HG02852 (cell line): Measurements from ENCODE around the gene CALU.

Source experiments
- ATAC-seq: cut with Tn5 transposase; IDR thresholded peaks from one replicate; pipeline ENCODE4 v1.9.1; 2021; ENCODE audit warnings: mild to moderate bottlenecking, moderate library complexity; ENCODE audit not compliant: unreplicated experiment

The CALU gene

GRCh38 chr7:128721376-128721775 is 17.8 kb upstream of the CALU start:
- no peak for ATAC-seq

GRCh38 chr7:128724743-128725142 is 14.4 kb upstream of the CALU start:
- ATAC-seq = no peak

GRCh38 chr7:128725531-128725930 is 13.6 kb upstream of the CALU start:
- ATAC-seq = no peak

- ATAC-seq = no peak
These were observed 13.0 kb upstream of the CALU start for GRCh38 chr7:128726059-128726736.

- no peak for ATAC-seq
These were observed 12.5 kb upstream of the CALU start for GRCh38 chr7:128726737-128727072.

- ATAC-seq = no peak
These were observed 11.9 kb upstream of the CALU start for GRCh38 chr7:128727239-128727638.

GRCh38 chr7:128728598-128728997 is 10.6 kb upstream of the CALU start:
- no peak for ATAC-seq

- ATAC-seq = no peak
These were observed 9.7 kb upstream of the CALU start for GRCh38 chr7:128729494-128729893.

GRCh38 chr7:128731184-128731583 is 8.0 kb upstream of the CALU start:
- ATAC-seq = no peak

- no peak for ATAC-seq
These were observed 6.5 kb upstream of the CALU start for GRCh38 chr7:128732521-128733277.

- ATAC-seq = no peak
These were observed 5.9 kb upstream of the CALU start for GRCh38 chr7:128733278-128733645.

GRCh38 chr7:128734890-128735289 is 4.3 kb upstream of the CALU start:
- no peak for ATAC-seq

- ATAC-seq = no peak
These were observed 3.7 kb upstream of the CALU start for GRCh38 chr7:128735436-128735835.

- ATAC-seq = no peak
These were observed 1.7 kb upstream of the CALU start for GRCh38 chr7:128737441-128737840.

GRCh38 chr7:128737867-128738385 is 1.2 kb upstream of the CALU start:
- no peak for ATAC-seq

GRCh38 chr7:128738570-128739047 is 550 bp upstream of the CALU start:
- peak; percentile 6 for ATAC-seq

- ATAC-seq = no peak
These were observed 977 bp downstream of the CALU start for GRCh38 chr7:128739990-128740682.

GRCh38 chr7:128740996-128741395 is 1.8 kb downstream of the CALU start:
- no peak for ATAC-seq

- no peak for ATAC-seq
These were observed 2.3 kb downstream of the CALU start for GRCh38 chr7:128741491-128741890.

- no peak for ATAC-seq
These were observed 3.0 kb downstream of the CALU start for GRCh38 chr7:128742206-128742605.

GRCh38 chr7:128743112-128743772 is 4.1 kb downstream of the CALU start:
- no peak for ATAC-seq
